Measurements from ENCODE around the gene ZNRF3.

Gene ZNRF3

DNA sequence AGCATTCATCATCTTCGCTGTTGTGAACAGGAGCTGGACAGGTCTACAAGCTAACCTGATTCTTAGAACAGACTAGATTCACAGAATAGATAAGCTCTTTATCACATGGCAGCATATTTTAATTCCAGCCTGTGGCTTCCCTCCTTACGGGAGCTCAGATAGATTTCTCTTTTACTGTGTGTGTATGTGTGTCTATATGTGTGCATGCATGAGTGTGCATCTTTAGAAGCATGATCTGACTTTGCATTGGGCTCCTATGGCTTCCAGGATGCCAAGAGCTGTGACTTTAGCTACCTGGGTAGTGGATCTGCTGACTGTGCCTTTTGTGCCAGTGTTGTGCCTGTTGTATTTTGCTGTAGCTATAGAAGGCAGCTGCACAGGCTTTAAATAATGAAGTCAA lies 44.3 kb downstream of the ZNRF3 start:
- no peak overlapping the region for H3K27ac Mint-ChIP-seq
- no peaks in the 10 kb centered on the region for H3K9me3 Mint-ChIP-seq (ENCODE audit: low read depth)
- no peaks in the 10 kb centered on the region for H3K4me1 Mint-ChIP-seq (ENCODE audit: low read depth)
- peaks cover 18% of the 10 kb centered on the region for H3K27me3 Mint-ChIP-seq
- H3K4me3 Mint-ChIP-seq, result no peak overlapping the region
- H3K36me3 Mint-ChIP-seq, result no peaks in the 10 kb centered on the region

DNA sequence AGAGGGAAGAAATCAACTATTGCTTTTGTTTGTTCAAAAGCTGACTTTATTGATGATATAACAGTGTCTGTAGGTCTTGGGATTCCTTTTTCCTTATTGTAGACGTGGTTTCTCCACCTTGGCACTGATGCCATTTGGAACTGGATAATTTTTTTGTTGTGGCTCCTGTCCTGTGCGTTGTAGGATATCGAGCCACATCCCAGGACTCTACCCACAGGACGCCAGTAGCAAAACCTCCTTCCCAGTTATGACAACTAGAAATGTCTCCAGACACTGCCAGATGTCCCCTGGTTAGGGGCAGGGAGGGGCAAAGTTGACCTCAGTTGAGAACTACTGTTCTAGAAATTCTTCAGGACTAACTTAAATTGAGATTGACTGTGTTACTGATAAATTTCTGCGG lies 45.8 kb downstream of the ZNRF3 start:
- Mint-ChIP-seq H3K27me3 (peaks cover 27% of the 10 kb centered on the region), H3K9me3 (ENCODE audit: low read depth) (no peaks in the 10 kb centered on the region), H3K27ac (no peak overlapping the region), H3K36me3 (no peaks in the 10 kb centered on the region), H3K4me3 (no peak overlapping the region), H3K4me1 (ENCODE audit: low read depth) (no peaks in the 10 kb centered on the region)

DNA sequence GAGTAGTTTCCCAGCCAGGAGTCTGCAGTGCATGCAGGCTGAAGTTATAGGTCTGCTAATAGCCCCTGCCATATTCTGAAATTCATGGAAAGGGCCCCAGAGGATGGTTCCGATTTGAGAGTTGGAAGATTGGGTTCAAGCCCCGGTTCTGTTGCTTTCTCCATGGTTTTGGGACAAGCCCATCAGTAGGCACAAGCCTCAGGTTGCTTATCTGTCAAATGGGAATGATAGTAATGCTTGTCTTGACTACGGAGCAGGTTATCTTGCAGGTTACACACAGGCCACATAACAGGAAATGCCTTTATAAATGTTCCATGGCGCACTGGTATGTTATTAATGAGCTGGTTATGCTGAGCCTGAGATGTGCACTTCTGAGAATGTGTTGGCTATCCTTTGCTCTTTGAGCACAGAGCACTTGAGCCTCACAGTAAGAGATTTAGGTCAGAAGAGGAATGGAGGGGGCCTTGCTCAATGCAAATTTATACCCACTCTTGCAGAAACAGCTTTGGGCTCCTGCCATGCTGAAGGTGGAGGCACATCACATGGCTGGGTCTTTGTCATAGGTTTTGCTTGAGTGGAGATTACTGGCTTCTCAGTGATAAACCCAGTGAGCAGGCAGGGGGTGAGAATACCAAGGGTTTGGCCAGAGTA lies 47.1 kb downstream of the ZNRF3 start:
- no peaks in the 10 kb centered on the region for H3K4me1 Mint-ChIP-seq (ENCODE audit: low read depth)
- H3K36me3 Mint-ChIP-seq, result no peaks in the 10 kb centered on the region
- peaks cover 31% of the 10 kb centered on the region for H3K27me3 Mint-ChIP-seq
- no peaks in the 10 kb centered on the region for H3K9me3 Mint-ChIP-seq (ENCODE audit: low read depth)
- no peak overlapping the region for H3K27ac Mint-ChIP-seq
- H3K4me3 Mint-ChIP-seq, result no peak overlapping the region

DNA sequence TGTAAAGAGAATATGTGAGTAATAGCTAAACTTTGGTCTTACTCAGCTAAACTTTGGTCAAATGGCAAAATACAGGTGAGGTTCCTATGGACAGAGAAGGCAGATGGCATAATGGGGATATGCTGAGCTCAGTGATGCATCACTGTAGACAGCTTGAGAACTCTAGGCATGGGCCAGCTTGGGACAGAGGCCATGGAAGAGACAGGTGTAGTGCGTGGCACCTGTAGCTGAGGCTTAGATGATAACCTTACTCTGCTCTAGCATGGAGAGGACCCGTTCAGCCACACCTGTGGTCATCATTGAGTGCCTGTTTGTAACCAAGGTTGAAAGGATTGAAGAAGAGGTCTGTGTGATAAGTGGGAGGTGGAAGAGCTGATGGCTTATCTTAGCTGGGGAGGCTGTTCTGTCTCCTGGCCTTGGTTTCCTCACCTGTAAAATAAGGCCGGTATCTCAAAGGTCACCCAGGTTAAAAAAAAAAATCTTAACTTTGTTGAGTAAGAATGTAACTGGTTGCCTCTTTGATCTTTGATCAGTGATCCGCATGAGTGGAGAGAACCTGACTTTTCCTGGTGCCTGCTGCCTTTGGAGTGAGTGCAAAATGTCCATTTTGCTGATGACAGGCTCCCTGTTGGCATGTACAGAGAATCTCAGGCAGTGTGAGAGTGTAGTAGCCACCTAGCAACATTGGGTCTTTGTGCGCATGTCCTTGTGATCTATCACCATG lies 48.6 kb downstream of the ZNRF3 start:
- no peaks in the 10 kb centered on the region for H3K4me1 Mint-ChIP-seq (ENCODE audit: low read depth)
- no peak overlapping the region for H3K4me3 Mint-ChIP-seq
- H3K36me3 Mint-ChIP-seq, result no peaks in the 10 kb centered on the region
- no peaks in the 10 kb centered on the region for H3K9me3 Mint-ChIP-seq (ENCODE audit: low read depth)
- peaks cover 44% of the 10 kb centered on the region for H3K27me3 Mint-ChIP-seq
- no peak overlapping the region for H3K27ac Mint-ChIP-seq

DNA sequence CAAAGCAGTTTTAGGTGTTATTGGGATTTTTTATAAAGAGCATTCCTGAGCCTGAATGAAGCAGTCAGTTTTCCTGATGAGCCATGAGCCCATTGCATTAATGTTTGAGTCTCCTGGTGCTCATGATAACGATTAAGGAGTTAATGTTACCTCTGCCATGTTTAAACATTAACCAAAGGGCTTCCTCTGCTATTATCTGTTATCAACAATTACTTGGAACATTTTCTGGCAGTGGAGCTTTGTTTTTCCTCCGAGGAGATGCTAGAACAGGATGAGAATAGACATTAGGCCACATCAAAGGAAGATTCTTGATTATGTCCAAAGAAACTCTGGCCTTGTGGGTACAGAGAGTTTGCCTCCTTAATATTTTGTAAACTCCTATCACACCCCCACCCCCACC lies 49.9 kb downstream of the ZNRF3 start:
- Mint-ChIP-seq H3K4me1 (ENCODE audit: low read depth) (no peaks in the 10 kb centered on the region), H3K4me3 (no peak overlapping the region), H3K27ac (no peak overlapping the region), H3K27me3 (peaks cover 42% of the 10 kb centered on the region), H3K9me3 (ENCODE audit: low read depth) (no peaks in the 10 kb centered on the region), H3K36me3 (no peaks in the 10 kb centered on the region)

DNA sequence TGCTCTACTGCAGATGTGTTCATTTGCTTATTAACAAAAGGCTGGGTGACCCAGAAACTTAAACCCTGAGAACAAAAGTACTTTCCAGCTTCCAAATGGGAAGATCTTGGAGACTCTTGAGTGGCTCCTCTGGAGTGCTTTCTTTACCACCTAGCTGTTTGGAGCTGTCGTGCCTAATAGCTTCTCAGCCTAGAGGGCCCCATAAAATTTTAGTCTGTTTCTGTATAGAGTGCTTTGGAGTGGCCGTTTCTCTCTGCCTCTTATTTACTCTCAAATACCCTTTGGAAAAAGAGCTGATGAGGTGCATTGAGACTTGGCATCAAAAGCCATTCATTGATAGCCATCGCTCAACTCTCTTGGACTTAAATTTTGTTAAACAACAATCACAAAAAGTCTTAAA lies 50.7 kb downstream of the ZNRF3 start:
- Mint-ChIP-seq H3K27me3 (peaks cover 45% of the 10 kb centered on the region), H3K9me3 (ENCODE audit: low read depth) (no peaks in the 10 kb centered on the region), H3K4me3 (no peak overlapping the region), H3K27ac (no peak overlapping the region), H3K36me3 (no peaks in the 10 kb centered on the region), H3K4me1 (ENCODE audit: low read depth) (no peaks in the 10 kb centered on the region)

DNA sequence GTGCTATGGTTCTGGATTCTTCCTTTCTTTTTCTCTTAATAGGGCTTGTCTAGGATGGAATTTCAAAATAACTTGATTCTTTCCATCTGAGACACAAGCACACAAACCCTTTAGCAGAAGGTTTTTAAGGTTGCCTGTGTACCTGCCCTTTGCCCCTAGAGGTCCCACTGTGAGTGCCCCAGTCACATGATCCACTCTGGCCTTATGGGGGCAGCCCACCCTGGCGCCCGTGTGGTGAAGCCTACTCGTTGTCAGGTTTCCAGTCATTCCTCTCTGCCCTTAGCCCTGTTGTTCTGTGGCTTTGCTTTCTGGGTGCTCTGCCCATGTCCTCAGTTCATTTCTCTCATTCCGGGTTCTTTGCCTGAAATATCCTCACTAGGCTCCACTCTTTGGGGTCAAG lies 51.8 kb downstream of the ZNRF3 start:
- H3K27me3 Mint-ChIP-seq, result peaks cover 48% of the 10 kb centered on the region
- no peak overlapping the region for H3K27ac Mint-ChIP-seq
- no peak overlapping the region for H3K4me3 Mint-ChIP-seq
- H3K4me1 Mint-ChIP-seq (ENCODE audit: low read depth), result no peaks in the 10 kb centered on the region
- H3K9me3 Mint-ChIP-seq (ENCODE audit: low read depth), result no peaks in the 10 kb centered on the region
- H3K36me3 Mint-ChIP-seq, result no peaks in the 10 kb centered on the region

DNA sequence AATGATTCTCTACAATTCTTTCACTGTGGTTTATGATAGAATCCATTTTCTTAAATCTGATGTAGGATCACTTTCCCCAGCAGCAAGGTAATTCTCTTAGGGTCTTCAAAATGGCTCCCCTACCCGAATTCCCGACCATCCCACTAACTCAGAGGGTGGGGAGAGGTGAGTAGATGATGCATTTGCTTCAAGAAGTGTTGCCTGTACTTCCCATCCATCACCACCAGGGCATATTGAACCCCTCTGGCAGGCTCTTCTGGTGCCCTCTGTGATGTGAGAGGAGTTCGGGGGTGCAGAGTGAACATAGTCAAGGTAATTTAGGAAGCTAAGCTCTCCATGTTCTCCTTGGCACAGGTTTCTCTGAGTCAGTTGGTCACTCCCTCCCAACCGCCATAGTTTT lies 52.3 kb downstream of the ZNRF3 start:
- Mint-ChIP-seq H3K27ac (no peak overlapping the region), H3K4me3 (no peak overlapping the region), H3K27me3 (peaks cover 46% of the 10 kb centered on the region)

DNA sequence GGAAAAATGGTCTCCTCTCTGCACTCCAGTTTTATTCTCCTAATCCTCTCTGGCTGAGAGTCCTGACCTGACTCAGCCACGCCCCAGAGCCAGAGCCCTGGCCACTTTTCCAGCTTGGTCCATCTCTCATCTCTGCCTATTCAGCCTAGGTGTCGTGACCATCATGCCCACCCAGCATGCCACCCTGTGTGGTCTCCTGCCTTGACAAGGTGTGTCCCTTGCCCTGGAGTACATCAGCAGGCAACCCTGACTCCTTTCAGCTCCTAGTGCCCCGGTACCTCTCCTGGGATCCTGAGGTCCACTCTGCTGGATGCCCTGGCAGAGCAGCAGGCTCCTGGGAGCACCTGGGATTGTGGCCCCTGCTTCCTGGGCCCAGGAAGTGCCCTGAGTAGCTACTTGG lies 52.8 kb downstream of the ZNRF3 start:
- no peaks in the 10 kb centered on the region for H3K9me3 Mint-ChIP-seq (ENCODE audit: low read depth)
- H3K36me3 Mint-ChIP-seq, result no peaks in the 10 kb centered on the region
- H3K4me3 Mint-ChIP-seq, result no peak overlapping the region
- no peaks in the 10 kb centered on the region for H3K4me1 Mint-ChIP-seq (ENCODE audit: low read depth)
- H3K27me3 Mint-ChIP-seq, result peaks cover 48% of the 10 kb centered on the region
- H3K27ac Mint-ChIP-seq, result no peak overlapping the region

More for the DNA sequence above, 52.3 kb downstream of the ZNRF3 start:
- Mint-ChIP-seq H3K36me3 (no peaks in the 10 kb centered on the region), H3K9me3 (ENCODE audit: low read depth) (no peaks in the 10 kb centered on the region), H3K4me1 (ENCODE audit: low read depth) (no peaks in the 10 kb centered on the region)

DNA sequence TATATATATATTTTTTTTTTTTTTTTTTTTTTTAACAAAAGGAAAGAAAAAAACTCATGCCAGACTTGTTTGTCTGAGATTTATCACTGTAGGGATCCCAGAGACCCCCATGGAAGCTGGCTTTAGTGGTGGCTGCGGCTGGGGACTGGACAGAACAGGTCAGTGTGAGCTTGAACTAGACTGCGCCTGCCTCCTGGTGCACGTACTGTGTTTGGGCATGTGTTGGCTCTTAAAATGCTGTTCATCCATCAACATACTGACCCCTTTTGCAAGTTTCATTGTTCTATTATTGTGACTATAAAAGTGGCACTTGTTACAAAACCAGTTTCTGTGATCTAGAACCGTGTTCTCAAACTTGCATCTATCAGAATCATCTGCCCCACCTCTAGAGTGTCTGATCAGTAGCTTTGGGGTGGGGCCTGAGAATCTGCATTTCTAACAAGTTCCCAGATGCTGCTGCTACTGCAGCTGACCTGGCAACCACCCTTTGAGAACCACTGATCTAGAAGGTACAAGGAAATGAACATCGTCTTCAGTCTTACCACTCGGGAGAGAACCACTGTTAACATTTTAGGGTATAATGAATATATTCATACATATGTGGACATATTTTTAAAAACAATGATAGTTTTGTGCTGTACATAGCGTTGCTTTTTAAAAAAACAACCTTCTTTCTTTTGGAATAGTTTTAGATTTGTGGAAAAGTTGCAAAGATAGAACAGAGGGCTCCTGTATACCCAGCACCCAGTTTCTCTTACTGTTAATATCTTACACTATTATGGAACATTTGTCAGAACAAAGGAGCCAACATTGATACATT lies 54.0 kb downstream of the ZNRF3 start:
- H3K27me3 Mint-ChIP-seq, result peaks cover 47% of the 10 kb centered on the region
- no peaks in the 10 kb centered on the region for H3K36me3 Mint-ChIP-seq
- H3K9me3 Mint-ChIP-seq (ENCODE audit: low read depth), result no peaks in the 10 kb centered on the region
- no peak overlapping the region for H3K4me3 Mint-ChIP-seq
- no peaks in the 10 kb centered on the region for H3K4me1 Mint-ChIP-seq (ENCODE audit: low read depth)
- H3K27ac Mint-ChIP-seq, result no peak overlapping the region

DNA sequence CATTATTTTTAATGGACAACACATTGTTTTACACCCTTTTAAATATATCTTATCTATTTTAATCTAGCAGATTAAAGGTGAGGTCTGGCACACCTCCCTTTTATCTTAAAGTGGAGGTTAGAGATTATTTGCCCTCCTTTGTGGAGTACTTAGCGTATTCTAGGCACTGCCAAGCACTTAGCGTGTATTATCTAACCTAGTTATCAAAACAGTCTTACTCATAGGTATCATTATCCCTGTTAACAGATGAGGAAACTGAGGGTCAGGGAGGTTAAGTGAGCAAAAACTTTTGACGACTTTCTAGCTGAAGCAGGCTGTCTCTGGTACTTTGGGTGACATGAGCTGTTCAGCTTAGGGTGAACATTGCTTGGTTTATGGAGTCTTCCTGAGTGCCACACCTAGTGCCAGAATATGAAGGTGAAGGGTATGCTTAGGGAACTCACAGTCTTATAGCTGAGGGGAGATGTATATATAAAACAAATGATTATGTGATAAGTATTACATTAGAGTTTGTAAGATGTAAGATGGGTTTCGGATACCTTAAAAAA lies 55.0 kb downstream of the ZNRF3 start:
- H3K27me3 Mint-ChIP-seq, result peaks cover 45% of the 10 kb centered on the region
- H3K4me1 Mint-ChIP-seq (ENCODE audit: low read depth), result no peaks in the 10 kb centered on the region
- H3K27ac Mint-ChIP-seq, result no peak overlapping the region
- no peaks in the 10 kb centered on the region for H3K36me3 Mint-ChIP-seq
- no peaks in the 10 kb centered on the region for H3K9me3 Mint-ChIP-seq (ENCODE audit: low read depth)
- no peak overlapping the region for H3K4me3 Mint-ChIP-seq

DNA sequence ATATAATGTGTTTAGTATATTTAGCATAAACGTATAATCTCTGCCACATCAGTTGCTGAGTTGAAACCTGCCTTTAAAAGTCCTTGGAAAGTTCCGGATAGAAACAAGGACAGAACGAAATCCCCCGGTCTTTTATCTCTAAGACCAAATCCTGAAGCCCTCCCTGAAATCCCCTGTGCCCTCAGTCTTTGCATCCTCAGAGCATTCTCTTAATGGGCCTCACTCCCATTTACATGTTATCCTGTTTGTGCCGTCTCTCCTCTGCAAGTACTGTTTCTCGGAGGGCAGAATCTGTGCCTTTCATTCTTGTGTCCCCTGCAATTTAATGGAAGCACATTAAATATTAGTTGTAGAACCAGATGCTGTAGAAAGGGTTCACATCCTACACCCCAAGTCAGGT lies 56.0 kb downstream of the ZNRF3 start:
- Mint-ChIP-seq H3K4me1 (ENCODE audit: low read depth) (no peaks in the 10 kb centered on the region), H3K4me3 (no peak overlapping the region), H3K27ac (no peak overlapping the region), H3K27me3 (peaks cover 47% of the 10 kb centered on the region), H3K36me3 (no peaks in the 10 kb centered on the region), H3K9me3 (ENCODE audit: low read depth) (no peaks in the 10 kb centered on the region)

DNA sequence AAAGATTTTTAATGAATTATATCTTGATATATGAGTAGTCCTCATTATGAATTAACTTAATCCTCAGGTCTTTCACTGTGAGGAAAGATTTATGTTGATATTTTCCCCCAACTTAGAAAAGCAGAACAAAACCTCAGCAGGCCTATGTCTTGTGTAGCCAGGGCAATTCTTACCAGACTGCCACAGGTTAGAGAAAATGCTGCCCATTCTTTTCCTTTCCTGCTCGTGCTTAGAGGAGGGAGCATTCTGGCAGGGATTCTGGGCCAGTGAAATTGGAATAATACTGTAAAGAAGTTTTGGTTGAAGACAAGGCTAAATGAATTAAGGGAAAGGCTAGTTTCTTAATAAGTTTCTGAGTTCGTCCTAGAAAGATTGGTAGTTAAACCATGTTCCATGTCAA lies 56.6 kb downstream of the ZNRF3 start:
- Mint-ChIP-seq H3K36me3 (no peaks in the 10 kb centered on the region), H3K27ac (no peak overlapping the region), H3K4me3 (no peak overlapping the region), H3K27me3 (peaks cover 48% of the 10 kb centered on the region), H3K4me1 (ENCODE audit: low read depth) (no peaks in the 10 kb centered on the region), H3K9me3 (ENCODE audit: low read depth) (peaks cover under 1% of the 10 kb centered on the region)

DNA sequence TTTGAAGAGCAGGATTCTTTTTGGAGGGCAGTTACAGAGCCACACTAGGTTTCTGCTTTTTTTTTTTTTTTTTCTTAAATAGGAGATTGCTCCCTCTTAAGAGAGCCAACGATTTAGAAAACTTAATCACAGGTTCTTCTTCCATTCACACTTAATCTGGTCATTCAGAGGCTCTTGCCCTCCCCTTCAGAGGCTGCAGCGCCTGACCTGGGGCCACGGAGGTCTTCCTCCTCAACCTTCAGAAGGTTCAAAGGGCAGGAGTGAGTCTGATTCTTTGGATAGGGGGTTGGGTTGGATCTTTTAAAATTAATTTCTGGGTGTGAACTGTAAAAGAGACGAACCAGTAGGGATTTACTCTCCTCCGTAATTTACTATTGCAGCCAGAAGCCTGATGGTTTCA lies 57.1 kb downstream of the ZNRF3 start:
- peaks cover 2% of the 10 kb centered on the region for H3K36me3 Mint-ChIP-seq
- H3K4me1 Mint-ChIP-seq (ENCODE audit: low read depth), result no peaks in the 10 kb centered on the region
- peaks cover 3% of the 10 kb centered on the region for H3K9me3 Mint-ChIP-seq (ENCODE audit: low read depth)
- peaks cover 48% of the 10 kb centered on the region for H3K27me3 Mint-ChIP-seq
- H3K4me3 Mint-ChIP-seq, result no peak overlapping the region
- no peak overlapping the region for H3K27ac Mint-ChIP-seq

DNA sequence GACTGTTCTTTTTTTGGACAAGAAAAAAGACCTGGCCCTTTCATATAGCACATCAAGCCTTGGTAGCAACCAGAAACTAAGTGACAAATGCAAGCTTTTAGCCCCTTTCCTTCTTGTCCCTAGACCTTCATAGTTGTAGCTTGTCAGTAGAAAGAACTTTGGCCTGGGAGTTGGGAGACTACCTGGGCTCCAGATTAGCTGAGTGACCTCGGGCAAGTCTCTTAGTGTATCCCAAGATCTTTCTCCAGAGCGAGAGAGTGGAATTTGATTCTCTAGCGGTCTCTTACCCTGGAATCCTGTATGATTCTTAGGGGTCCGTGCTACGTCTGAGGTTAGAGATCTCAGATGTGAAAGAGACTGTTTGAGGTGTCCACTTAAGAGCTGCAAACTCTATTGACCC lies 59.0 kb downstream of the ZNRF3 start:
- Mint-ChIP-seq H3K4me3 (no peak overlapping the region), H3K27me3 (peaks cover 52% of the 10 kb centered on the region)

More for the DNA sequence above, 59.0 kb downstream of the ZNRF3 start:
- H3K4me1 Mint-ChIP-seq (ENCODE audit: low read depth), result no peaks in the 10 kb centered on the region
- peaks cover 15% of the 10 kb centered on the region for H3K9me3 Mint-ChIP-seq (ENCODE audit: low read depth)
- peaks cover 15% of the 10 kb centered on the region for H3K36me3 Mint-ChIP-seq
- no peak overlapping the region for H3K27ac Mint-ChIP-seq

All from activated naive CD8-positive, alpha-beta T cell (primary cell).